Bronchial epithelial cell (primary cell): ENCODE measurements around the gene LY9. TPM values are rescaled to one million over a fixed set of nuclear protein-coding genes. Genes with fewer than 3 reads are reported as not detected.

ENCODE experiments used
- DNase-seq: peaks from one replicate; pipeline ENCODE4 v3.0.0-alpha.2; 2010; ENCODE audit warnings: low read depth
- FAIRE-seq: peaks from 2 replicates; lab custom pipeline; 2011; peaks lifted over from hg19 to GRCh38; lab: Jason Lieb, UNC
- H3K27me3 ChIP-seq: 2 replicates; pipeline ENCODE4 v1.5.1; 2011; ENCODE audit warnings: low read length; ENCODE audit not compliant: control insufficient read depth, insufficient read depth
- H3K36me3 ChIP-seq: 2 replicates; pipeline ENCODE4 v1.5.1; 2011; ENCODE audit warnings: low read length; ENCODE audit not compliant: control insufficient read depth, insufficient read depth
- H3K4me3 ChIP-seq: 2 replicates; pipeline ENCODE4 v1.5.1; 2011; ENCODE audit warnings: mild to moderate bottlenecking, low read depth, low read length, control low read depth
- CTCF ChIP-seq: IDR thresholded peaks from 2 replicates; pipeline ENCODE4 v1.5.1; 2011; ENCODE audit warnings: mild to moderate bottlenecking, moderate library complexity, low read length, control low read depth, inconsistent platforms; ENCODE audit not compliant: insufficient read depth, severe bottlenecking
- total RNA-seq: library from RNA; depleted of rRNA; stranded (reverse); fragments of >200 nt; gene quantifications from 2 replicates; pipeline ENCODE4 v1.2.1, GENCODE V29; 2014

Gene LY9
- total RNA-seq, 1 donor from 2014 or later = under 0.01 TPM

GRCh38 chr1:160750608-160751007, 45.4 kb upstream of the LY9 start:
- no peak for TF ChIP-seq CTCF
- FAIRE-seq (no peak), DNase-seq (no peak)
- Histone ChIP-seq H3K4me3 (no peak overlapping the region), H3K27me3 (peaks cover 2% of the 10 kb centered on the region), H3K36me3 (no peaks in the 10 kb centered on the region)

- DNase-seq (no peak), FAIRE-seq (no peak)
- peaks cover 2% of the 10 kb centered on the region for H3K27me3 ChIP-seq
- H3K4me3 ChIP-seq = no peak overlapping the region
- H3K36me3 ChIP-seq = no peaks in the 10 kb centered on the region
- TF ChIP-seq CTCF = no peak
Measured at GRCh38 chr1:160752406-160752805, 43.6 kb upstream of the LY9 start.

GRCh38 chr1:160752924-160753323, 43.0 kb upstream of the LY9 start:
- no peaks in the 10 kb centered on the region for H3K36me3 ChIP-seq
- DNase-seq (no peak), FAIRE-seq (no peak)
- H3K4me3 ChIP-seq = no peak overlapping the region
- no peak for TF ChIP-seq CTCF
- H3K27me3 ChIP-seq = peaks cover 2% of the 10 kb centered on the region

- no peak for FAIRE-seq
- Histone ChIP-seq H3K4me3 (no peak overlapping the region), H3K27me3 (peaks cover 2% of the 10 kb centered on the region), H3K36me3 (no peaks in the 10 kb centered on the region)
- DNase-seq = no peak
- TF ChIP-seq CTCF = no peak
Measured at GRCh38 chr1:160753594-160753993, 42.4 kb upstream of the LY9 start.

- no peaks in the 10 kb centered on the region for H3K36me3 ChIP-seq
- peaks cover 2% of the 10 kb centered on the region for H3K27me3 ChIP-seq
- FAIRE-seq (no peak), DNase-seq (no peak)
- no peak for TF ChIP-seq CTCF
- no peak overlapping the region for H3K4me3 ChIP-seq
Measured at GRCh38 chr1:160755461-160755860, 40.5 kb upstream of the LY9 start.
